ENCODE measurements around the gene TMEM41B.

The TMEM41B gene

DNA sequence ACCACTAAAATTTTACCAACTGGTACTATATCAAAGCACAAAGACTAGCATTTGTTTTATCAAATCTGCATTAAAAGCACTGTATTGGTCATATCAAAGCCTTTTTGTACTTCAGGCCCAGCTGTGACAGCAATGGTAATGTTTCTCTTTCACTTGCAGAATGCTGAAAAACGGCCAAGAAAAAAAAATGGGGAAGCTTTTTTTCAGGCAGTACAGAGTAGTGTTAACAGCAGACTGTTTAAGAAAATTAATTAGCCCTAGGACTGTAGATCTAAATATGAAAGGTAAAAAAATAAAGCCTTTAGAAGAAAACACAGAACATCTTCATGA lies 82.6 kb downstream of the TMEM41B start:
- peak; percentile 82 for DNase-seq (ENCODE audit: low read depth, low spot score)
- in situ Hi-C loops (cut with HindIII; ENCODE audit: low sequenced_read_pairs): no loop called here
- TF ChIP-seq CTCF (IDR thresholded peaks at IDR 0.05; ENCODE audit: low read depth, low read length): no peak
- H3K4me3 ChIP-seq (ENCODE audit: low read depth, low read length): no peak overlapping the region

All from astrocyte of the spinal cord (primary cell).